ENCODE data around the gene MED29. TPM values are rescaled to one million over a fixed set of nuclear protein-coding genes. Genes with fewer than 3 reads are reported as not detected.

Gene MED29
- total RNA-seq, 1 experiment from 2014 or later: 17.0 TPM

- Histone ChIP-seq H3K4me3 (ENCODE audit: low read length) (no peak overlapping the region), H2AFZ (ENCODE audit: low read length) (no peak overlapping the region), H3K4me1 (ENCODE audit: insufficient read depth, low read length) (no peaks in the 10 kb centered on the region), H4K20me1 (ENCODE audit: low read length) (no peaks in the 10 kb centered on the region), H3K9ac (ENCODE audit: low read length) (no peak overlapping the region), H3K27ac (ENCODE audit: low read length) (no peak overlapping the region), H3K79me2 (ENCODE audit: low read length) (peaks cover 7% of the 10 kb centered on the region), H3K27me3 (ENCODE audit: low read length) (no peaks in the 10 kb centered on the region), H3K4me2 (ENCODE audit: low read length) (no peak overlapping the region), H3F3A (ENCODE audit: low read length, unreplicated experiment) (no peaks in the 10 kb centered on the region), H3K9me2 (replicated peaks; ENCODE audit: low read length) (no peaks in the 10 kb centered on the region), H3K9me3 (ENCODE audit: low read length) (no peaks in the 10 kb centered on the region), H3K36me3 (ENCODE audit: low read depth, low read length) (no peaks in the 10 kb centered on the region; the same call in 1 of the 2 replicates)
- BruUV-seq (replicated peaks): no TSS peak
- TF ChIP-seq EZH2 (IDR thresholded peaks at IDR 0.05; ENCODE audit: low read length, unreplicated experiment): no peak
- no peak for TF ChIP-seq EZH2phosphoT487 (IDR thresholded peaks at IDR 0.05; ENCODE audit: borderline replicate concordance, low read length)
- TF ChIP-seq CTCF (conservative IDR thresholded peaks at IDR 0.05; ENCODE audit: low read depth, low read length): no peak
- CTCF ChIA-PET: no interaction called here
- DNase-seq (no peak), ATAC-seq (no peak)
- POLR2A ChIA-PET (ENCODE audit: unreplicated experiment): no interaction called here
- intact Hi-C loops (cut with micrococcal nuclease): no loop called here
These were observed 39.6 kb upstream of the MED29 start for GRCh38 chr19:39351537-39352064.

DNA sequence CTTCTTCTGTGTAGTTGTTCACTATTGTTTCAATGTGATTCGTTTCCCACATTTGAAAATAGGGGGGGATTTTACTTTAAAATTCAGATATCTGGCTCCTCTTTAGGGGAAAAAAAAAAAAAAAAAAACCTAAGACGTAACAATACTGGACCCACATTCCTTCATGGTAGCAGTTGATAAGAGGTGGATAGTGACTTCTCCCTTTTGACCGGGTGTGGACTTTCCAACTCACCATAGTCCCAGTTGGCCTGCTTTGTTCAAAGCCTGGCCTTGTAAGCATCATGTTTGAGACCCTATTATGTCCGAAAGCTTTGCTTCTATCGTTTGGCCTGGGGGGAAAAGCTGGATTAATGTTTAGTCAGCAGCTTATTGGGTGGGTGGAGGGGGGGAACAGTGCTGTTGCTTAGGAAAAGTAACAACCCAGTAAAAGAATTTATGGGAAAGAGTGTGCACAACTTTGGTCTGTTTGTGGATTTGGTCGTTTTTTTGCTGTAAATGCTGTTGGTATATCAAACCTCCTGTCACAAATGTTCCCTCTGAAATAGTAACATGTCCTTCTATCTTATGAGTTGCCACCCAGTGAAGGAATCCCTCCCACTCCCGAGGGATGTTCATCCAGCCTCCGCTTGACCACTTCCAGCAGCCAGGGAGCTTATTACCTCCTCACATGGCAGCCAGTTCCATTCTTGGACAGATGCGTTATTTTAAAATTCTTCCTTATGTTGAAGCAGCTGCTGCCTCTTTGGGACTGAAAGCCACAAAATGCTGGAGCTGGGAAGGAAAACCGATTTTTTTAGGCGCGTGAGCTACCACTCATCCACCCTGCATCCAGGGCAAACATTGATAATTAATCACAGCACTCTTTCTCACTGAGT lies 38.6 kb upstream of the MED29 start:
- Histone ChIP-seq H3K4me1 (ENCODE audit: insufficient read depth, low read length) (no peaks in the 10 kb centered on the region), H3K9me2 (replicated peaks; ENCODE audit: low read length) (no peaks in the 10 kb centered on the region), H4K20me1 (ENCODE audit: low read length) (no peaks in the 10 kb centered on the region), H3K4me3 (ENCODE audit: low read length) (no peak overlapping the region), H3K27ac (ENCODE audit: low read length) (no peak overlapping the region), H3K4me2 (ENCODE audit: low read length) (no peak overlapping the region), H3K79me2 (ENCODE audit: low read length) (no peaks in the 10 kb centered on the region), H3K27me3 (ENCODE audit: low read length) (no peaks in the 10 kb centered on the region), H3F3A (ENCODE audit: low read length, unreplicated experiment) (no peaks in the 10 kb centered on the region), H3K36me3 (ENCODE audit: low read depth, low read length) (no peaks in the 10 kb centered on the region; the same call in 1 of the 2 replicates), H2AFZ (ENCODE audit: low read length) (no peak overlapping the region), H3K9me3 (ENCODE audit: low read length) (no peaks in the 10 kb centered on the region), H3K9ac (ENCODE audit: low read length) (no peak overlapping the region)
- DNase-seq (no peak), ATAC-seq (no peak)
- POLR2A ChIA-PET (ENCODE audit: unreplicated experiment): interaction anchor here (0.6 to 0.8 kb wide), 3 partner anchors 8 to 969 kb away, joined by 3 to 7 read pairs (median 4); no protein-coding TSS in a partner anchor
- BruUV-seq (replicated peaks): no TSS peak
- CTCF ChIA-PET: no interaction called here
- TF ChIP-seq EZH2phosphoT487 (IDR thresholded peaks at IDR 0.05; ENCODE audit: borderline replicate concordance, low read length) (no peak), EZH2 (IDR thresholded peaks at IDR 0.05; ENCODE audit: low read length, unreplicated experiment) (no peak), CTCF (conservative IDR thresholded peaks at IDR 0.05; ENCODE audit: low read depth, low read length) (no peak)
- intact Hi-C loops (cut with micrococcal nuclease): no loop called here

DNA sequence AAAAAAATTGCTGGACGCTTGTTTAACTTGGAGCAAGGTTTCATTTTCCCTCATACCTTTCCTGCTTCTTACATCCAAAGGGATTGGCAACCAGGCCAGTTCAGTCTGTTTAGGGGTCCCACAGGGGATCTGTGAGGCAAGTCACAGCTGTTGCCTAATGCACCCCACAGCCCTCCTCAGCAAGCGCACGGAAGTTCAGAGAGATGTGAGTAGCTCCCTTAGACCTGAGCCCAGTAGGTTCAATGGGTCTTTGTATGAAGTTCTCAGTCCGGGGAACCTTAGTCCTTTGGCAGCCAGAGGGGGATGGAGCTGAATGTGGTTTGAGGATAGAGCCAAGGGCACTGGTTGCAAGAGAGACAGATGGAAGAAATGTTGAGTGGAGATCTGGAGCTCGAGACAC lies 35.9 kb upstream of the MED29 start:
- Histone ChIP-seq H3K27me3 (ENCODE audit: low read length) (no peaks in the 10 kb centered on the region), H3K4me3 (ENCODE audit: low read length) (no peak overlapping the region), H2AFZ (ENCODE audit: low read length) (no peak overlapping the region), H4K20me1 (ENCODE audit: low read length) (no peaks in the 10 kb centered on the region), H3K79me2 (ENCODE audit: low read length) (no peaks in the 10 kb centered on the region), H3K36me3 (ENCODE audit: low read depth, low read length) (no peaks in the 10 kb centered on the region; the same call in 1 of the 2 replicates), H3F3A (ENCODE audit: low read length, unreplicated experiment) (no peaks in the 10 kb centered on the region), H3K9me2 (replicated peaks; ENCODE audit: low read length) (no peaks in the 10 kb centered on the region), H3K9ac (ENCODE audit: low read length) (no peak overlapping the region), H3K4me1 (ENCODE audit: insufficient read depth, low read length) (no peaks in the 10 kb centered on the region), H3K9me3 (ENCODE audit: low read length) (no peaks in the 10 kb centered on the region), H3K27ac (ENCODE audit: low read length) (no peak overlapping the region), H3K4me2 (ENCODE audit: low read length) (no peak overlapping the region)
- no peak for DNase-seq
- no TSS peak for BruUV-seq (replicated peaks)
- no peak for ATAC-seq
- TF ChIP-seq EZH2 (IDR thresholded peaks at IDR 0.05; ENCODE audit: low read length, unreplicated experiment): no peak
- no peak for TF ChIP-seq EZH2phosphoT487 (IDR thresholded peaks at IDR 0.05; ENCODE audit: borderline replicate concordance, low read length)
- TF ChIP-seq CTCF (conservative IDR thresholded peaks at IDR 0.05; ENCODE audit: low read depth, low read length): no peak
- intact Hi-C loops (cut with micrococcal nuclease): no loop called here
- CTCF ChIA-PET: no interaction called here
- POLR2A ChIA-PET (ENCODE audit: unreplicated experiment): no interaction called here

Data from PC-3 (cell line).